Measurements from ENCODE around the gene SNPH.
"Not testable (repeated sequence)": the region's sequence is repeated elsewhere in the genome, so short reads cannot be mapped to it uniquely, and the experiment has no call there.

SNPH gene

DNA sequence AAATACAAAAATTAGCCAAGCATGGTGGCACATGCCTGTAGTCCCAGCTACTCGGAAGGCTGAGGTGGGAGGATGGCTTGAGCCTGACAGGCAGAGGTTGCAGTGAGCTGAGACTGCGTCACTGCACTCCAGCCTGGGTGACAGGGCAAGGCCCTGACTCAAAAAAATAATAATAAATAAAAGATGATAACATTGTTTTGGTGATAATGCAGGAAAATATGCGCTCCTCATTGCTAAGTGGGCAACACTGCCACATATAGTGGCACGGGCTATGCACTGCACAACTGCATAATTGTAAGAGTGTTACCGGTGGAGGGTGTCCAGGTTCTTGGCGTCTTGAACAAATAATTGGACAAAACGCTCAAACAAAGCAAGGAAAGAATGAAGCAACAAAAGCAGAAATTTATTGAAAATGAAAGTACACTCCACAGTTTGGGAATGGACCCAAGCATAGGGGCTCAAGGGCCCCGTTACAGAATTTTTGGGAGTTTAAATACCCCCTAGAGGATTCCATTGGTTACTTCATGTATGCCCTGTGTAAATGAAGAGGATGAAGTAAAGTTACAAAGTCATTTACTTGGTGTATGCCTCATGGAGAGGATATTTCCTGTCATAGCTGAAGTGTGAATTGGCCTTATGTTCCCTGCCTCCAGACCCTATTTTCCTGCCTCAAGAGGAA lies 77.5 kb downstream of the SNPH start:
- DNase-seq: not testable (repeated sequence)

DNA sequence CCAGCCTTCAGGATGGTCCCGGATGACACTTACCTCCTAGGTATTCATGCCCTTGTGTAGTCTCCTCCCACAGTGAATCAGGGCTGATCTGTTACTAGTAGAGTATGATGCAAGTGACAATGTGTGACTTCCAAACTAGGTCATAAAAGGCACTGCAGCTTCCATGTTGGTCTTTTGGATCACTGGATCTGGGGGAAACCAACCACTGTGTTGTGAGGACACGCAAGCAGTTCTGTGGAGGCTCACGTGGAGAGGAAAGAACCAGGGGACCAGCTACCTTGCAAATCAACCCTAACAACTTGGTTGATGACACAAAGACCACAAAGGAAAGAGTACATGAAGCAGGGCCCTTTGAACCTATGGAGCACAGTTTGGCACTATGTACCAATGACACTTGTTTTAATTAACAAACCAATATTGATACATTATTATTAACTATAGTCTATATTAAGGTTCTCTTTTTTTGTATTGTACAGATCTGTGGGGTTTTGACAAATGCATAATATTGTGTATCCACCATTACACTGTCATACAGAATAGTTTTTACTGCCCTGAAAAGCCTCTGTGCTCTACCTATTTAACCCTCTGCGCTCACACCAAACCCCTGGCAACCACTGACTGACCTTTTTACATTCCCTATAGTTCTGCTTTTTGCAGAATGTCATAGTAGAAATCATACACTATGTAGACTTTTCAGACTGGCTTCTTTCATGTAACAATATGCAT lies 79.1 kb downstream of the SNPH start:
- no peak for DNase-seq

DNA sequence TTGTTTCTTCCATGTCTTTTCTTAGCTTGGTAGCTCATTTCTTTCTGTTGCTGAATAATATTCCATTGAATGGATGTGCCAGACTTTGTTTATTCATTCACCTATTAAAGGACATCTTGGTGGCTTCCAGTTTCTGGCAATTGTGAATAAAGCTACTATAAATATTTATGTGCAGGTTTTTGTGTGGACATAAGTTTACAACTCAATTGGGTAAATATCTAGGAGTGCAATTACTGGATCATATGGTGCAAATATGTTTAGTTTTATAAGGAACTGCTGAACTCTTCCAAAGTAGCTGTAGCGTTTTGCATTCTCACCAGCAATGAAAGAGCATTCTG lies 79.6 kb downstream of the SNPH start:
- no peak for DNase-seq

DNA sequence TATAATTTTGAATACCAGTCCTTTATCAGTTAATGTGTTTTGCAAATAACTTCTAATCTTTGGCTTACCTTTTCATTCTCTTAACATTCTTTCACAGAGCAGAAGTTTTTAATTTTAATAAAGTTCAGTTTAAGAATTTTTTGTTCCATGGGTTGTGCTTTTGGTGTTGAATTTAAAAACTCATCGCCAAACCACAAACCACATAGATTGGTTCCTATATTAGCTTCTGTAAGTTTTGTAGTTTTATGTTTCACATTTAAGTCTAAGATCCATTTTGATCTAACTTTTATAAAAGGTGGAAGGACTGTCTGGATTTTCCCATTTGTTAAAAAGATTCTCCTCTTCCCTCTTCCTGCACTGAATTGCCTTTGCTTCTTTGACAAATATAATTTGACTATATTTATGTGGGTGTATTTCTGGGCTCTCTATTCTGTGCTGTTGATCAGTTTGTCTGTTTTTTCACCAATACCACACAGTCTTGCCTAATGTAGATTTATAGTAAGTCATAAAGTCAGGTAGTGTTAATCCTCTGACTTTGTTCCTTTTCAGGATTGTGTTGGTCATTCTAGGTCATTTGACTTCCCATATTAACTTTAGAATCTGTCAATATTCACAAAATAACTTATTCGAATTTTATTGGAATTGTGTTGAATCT lies 80.3 kb downstream of the SNPH start:
- no peak for DNase-seq

GRCh38 chr20:1353956-1354355 lies 87.9 kb downstream of the SNPH start:
- DNase-seq: no peak

GRCh38 chr20:1357921-1358671 lies 92.0 kb downstream of the SNPH start:
- no peak for DNase-seq
